HepG2 (cell line): Measurements from ENCODE around the gene FOXE3. TPM values are rescaled to one million over a fixed set of nuclear protein-coding genes. Genes with fewer than 3 reads are reported as not detected.

Experiments used
- BHLHE40 ChIP-seq: IDR thresholded peaks from 2 replicates; pipeline ENCODE4 v1.6.1; 2011; ENCODE audit warnings: low read length, improper control_type of control experiment
- DRAP1 ChIP-seq: IDR thresholded peaks from 2 replicates; pipeline ENCODE4 v1.6.1; 2016; ENCODE audit warnings: missing genetic modification reagents, missing compliant biosample characterization
- GZF1 ChIP-seq: sonication (generic); formaldehyde crosslinking; IDR thresholded peaks from 2 replicates; pipeline ENCODE4 v1.5.1; 2020; ENCODE audit warnings: mild to moderate bottlenecking, missing genetic modification reagents
- HNRNPLL ChIP-seq: fragments of 200-400 bp; formaldehyde crosslinking; IDR thresholded peaks from 2 replicates; pipeline ENCODE4 v1.6.1; 2017; ENCODE audit warnings: mild to moderate bottlenecking, low read depth, low read length; ENCODE audit not compliant: poor library complexity, severe bottlenecking
- HOXA7 ChIP-seq: sonication (generic); formaldehyde crosslinking; IDR thresholded peaks from 2 replicates; pipeline ENCODE4 v1.8.1; 2022; ENCODE audit warnings: mild to moderate bottlenecking, missing genetic modification reagents, moderate library complexity
- KAT2B ChIP-seq: fragments of 150-350 bp; IDR thresholded peaks from 2 replicates; pipeline ENCODE4 v1.6.1; 2014; ENCODE audit warnings: low read depth, low read length, borderline replicate concordance
- MBD4 ChIP-seq: IDR thresholded peaks from 2 replicates; pipeline ENCODE4 v1.6.1; 2012; ENCODE audit warnings: low read length, inconsistent platforms, borderline replicate concordance
- MLXIP ChIP-seq: sonication (generic); formaldehyde crosslinking; IDR thresholded peaks from 2 replicates; pipeline ENCODE4 v1.9.0; 2021; ENCODE audit warnings: missing genetic modification reagents, borderline replicate concordance
- SALL2 ChIP-seq: sonication (generic); formaldehyde crosslinking; IDR thresholded peaks from 2 replicates; pipeline ENCODE4 v1.8.1; 2023; ENCODE audit warnings: mild to moderate bottlenecking, missing genetic modification reagents, inconsistent platforms
- SRF ChIP-seq: IDR thresholded peaks from 2 replicates; pipeline ENCODE4 v1.6.1; 2011; ENCODE audit warnings: mild to moderate bottlenecking, low read depth, low read length, moderate library complexity
- SUZ12 ChIP-seq: fragments of 150-350 bp; IDR thresholded peaks from 2 replicates; pipeline ENCODE4 v1.6.1; 2014; ENCODE audit warnings: low read depth, low read length
- TFE3 ChIP-seq: IDR thresholded peaks from 2 replicates; pipeline ENCODE4 v1.6.1; 2016
- U2AF1 ChIP-seq: fragments of 200-400 bp; formaldehyde crosslinking; optimal IDR thresholded peaks from 2 replicates; pipeline ENCODE3; 2017; ENCODE audit warnings: mild to moderate bottlenecking, low read depth, low read length
- ZBTB10 ChIP-seq: sonication (generic); formaldehyde crosslinking; IDR thresholded peaks from 2 replicates; pipeline ENCODE4 v1.4.0; 2020; ENCODE audit warnings: missing genetic modification reagents, borderline replicate concordance
- ZBTB8A ChIP-seq: sonication (generic); formaldehyde crosslinking; IDR thresholded peaks from 2 replicates; pipeline ENCODE4 v1.4.0; 2020; ENCODE audit warnings: mild to moderate bottlenecking, low read depth, missing genetic modification reagents, borderline replicate concordance
- ZFP36 ChIP-seq: fragments of 150-350 bp; IDR thresholded peaks from 2 replicates; pipeline ENCODE4 v1.6.1; 2018; ENCODE audit warnings: borderline replicate concordance, low read length, low read depth; ENCODE audit not compliant: partially characterized antibody
- ZFP36L1 ChIP-seq: sonication (generic); formaldehyde crosslinking; IDR thresholded peaks from 2 replicates; pipeline ENCODE4 v1.8.0; 2022; ENCODE audit warnings: mild to moderate bottlenecking, missing genetic modification reagents, moderate library complexity
- ZFP91 ChIP-seq: sonication (generic); formaldehyde crosslinking; IDR thresholded peaks from 2 replicates; pipeline ENCODE4 v1.9.0; 2022; ENCODE audit warnings: missing genetic modification reagents, mild to moderate bottlenecking, borderline replicate concordance
- ZNF343 ChIP-seq: sonication (generic); formaldehyde crosslinking; IDR thresholded peaks from 2 replicates; pipeline ENCODE4 v1.4.0; 2020; ENCODE audit warnings: mild to moderate bottlenecking, missing genetic modification reagents
- ZNF430 ChIP-seq: sonication (generic); formaldehyde crosslinking; IDR thresholded peaks from 2 replicates; pipeline ENCODE4 v1.9.0; 2021; ENCODE audit warnings: mild to moderate bottlenecking, missing genetic modification reagents
- ZNF546 ChIP-seq: sonication (generic); formaldehyde crosslinking; conservative IDR thresholded peaks from 2 replicates; pipeline ENCODE4 v1.8.1; 2023; ENCODE audit warnings: mild to moderate bottlenecking, missing genetic modification reagents
- ZNF768 ChIP-seq: sonication (generic); formaldehyde crosslinking; IDR thresholded peaks from 2 replicates; pipeline ENCODE4 v1.4.0; 2020; ENCODE audit warnings: missing genetic modification reagents
- ZNF790 ChIP-seq: sonication (generic); formaldehyde crosslinking; IDR thresholded peaks from 2 replicates; pipeline ENCODE4 v1.8.0; 2022; ENCODE audit warnings: missing genetic modification reagents, mild to moderate bottlenecking, borderline replicate concordance
- polyA plus RNA-seq, 8 experiments: library from polyadenylated mRNA; depleted of rRNA in 3 of 8; stranded (reverse) in 7 of 8; unstranded in 1 of 8; fragments of >200 nt; fragmentation: Illumina TruSeq in 4 of 8; extraction: Trizol in 4 of 8; gene quantifications; 2 replicates each; pipeline versions ENCODE4 v1.2.1 to v1.2.3, GENCODE V29; 2011 to 2016; ENCODE audit warnings: low read depth in 4 of 8, missing spikeins in 1 of 8, mixed read lengths in 1 of 8; ENCODE audit not compliant: insufficient read depth in 1 of 8
- total RNA-seq, 5 experiments: library from RNA; depleted of rRNA; stranded (reverse); fragments of >200 nt; fragmentation: Illumina TruSeq; extraction: Trizol; gene quantifications; 2 replicates each; pipeline ENCODE4 v1.2.3, GENCODE V29; 2016; ENCODE audit warnings: low read depth in 1 of 5

Gene FOXE3
- total and polyA plus RNA-seq, 2 of the 13 experiments (the other 11 are each of a cell fraction or from before 2014, with no cell fraction given), result not detected

GRCh38 chr1:47390843-47391242 lies 25.2 kb upstream of the FOXE3 start (continued):
- TF ChIP-seq MLXIP (CRISPR knock-in tag) (no peak), ZFP91 (no peak), GZF1 (CRISPR knock-in tag) (no peak), ZNF343 (CRISPR knock-in tag) (no peak), SRF (no peak), HOXA7 (CRISPR knock-in tag) (no peak), ZNF768 (CRISPR knock-in tag) (no peak), ZNF790 (CRISPR knock-in tag) (no peak), ZFP36 (no peak), TFE3 (CRISPR knock-in tag) (no peak), U2AF1 (no peak), DRAP1 (CRISPR knock-in tag) (no peak), KAT2B (no peak), ZBTB10 (no peak), ZNF546 (CRISPR knock-in tag) (no peak), HNRNPLL (no peak), ZNF430 (CRISPR knock-in tag) (no peak), BHLHE40 (0 out of 2 replicates have a peak, but pooled peaks have one; percentile 58), ZBTB8A (no peak), ZFP36L1 (CRISPR knock-in tag) (no peak), MBD4 (no peak), SUZ12 (no peak), SALL2 (no peak)
